Heart left ventricle (tissue), 16 donors: Measurements from ENCODE around the gene PALD1. TPM values are rescaled to one million over a fixed set of nuclear protein-coding genes. Genes with fewer than 3 reads are reported as not detected.

Experiments
- ATAC-seq, 4 donors: fragments of 200-7000 bp; cut with Tn5 transposase; one replicate each; pipeline ENCODE4 v1.9.1; 2020 to 2022; ENCODE audit warnings: moderate library complexity in 4 of 4, mild to moderate bottlenecking in 3 of 4, moderate number of reproducible peaks in 1 of 4
- DNase-seq, 5 donors: peaks; one replicate each; pipeline ENCODE4 v3.0.0-alpha.2; 2020
- H3K27ac ChIP-seq, 12 donors: fragments of 200-600 bp; sonication (generic) in 4 of 12; one replicate each; pipeline versions ENCODE4 v1.5.0 to v1.8.0; 2016 to 2022; ENCODE audit warnings: mild to moderate bottlenecking in 2 of 12
- H3K27me3 ChIP-seq, 9 donors: fragments of 200-600 bp; sonication (generic) in 2 of 9; one replicate each; pipeline versions ENCODE4 v1.5.1 to v1.8.0; 2016 to 2022; ENCODE audit warnings: mild to moderate bottlenecking in 3 of 9
- H3K36me3 ChIP-seq, 9 donors: fragments of 200-600 bp; sonication (generic) in 2 of 9; one replicate each; pipeline versions ENCODE4 v1.5.0 to v1.8.0; 2018 to 2022; ENCODE audit warnings: mild to moderate bottlenecking in 2 of 9
- H3K4me1 ChIP-seq, 12 donors: fragments of 200-600 bp; sonication (generic) in 4 of 12; one replicate each; pipeline versions ENCODE4 v1.5.0 to v1.8.0; 2016 to 2022; ENCODE audit warnings: mild to moderate bottlenecking in 3 of 12
- H3K4me3 ChIP-seq, 12 donors: fragments of 200-600 bp; sonication (generic) in 4 of 12; one replicate each; pipeline versions ENCODE4 v1.5.0 to v1.8.0; 2017 to 2022; ENCODE audit warnings: mild to moderate bottlenecking in 9 of 12, moderate library complexity in 4 of 12
- H3K9me3 ChIP-seq, 12 donors: fragments of 200-600 bp; sonication (generic) in 4 of 12; one replicate each; pipeline versions ENCODE4 v1.5.0 to v1.8.0; 2016 to 2022; ENCODE audit warnings: mild to moderate bottlenecking in 1 of 12
- POLR2A ChIP-seq, 2 donors: fragments of 450-650 bp; IDR thresholded peaks; one replicate each; pipeline ENCODE4 v1.6.1; 2017; ENCODE audit warnings: antibody characterized with exemption in 2 of 2, mild to moderate bottlenecking in 2 of 2, moderate library complexity in 2 of 2
- WGBS, 4 donors: extraction: QIAGEN DNeasy Blood & Tissue Kit in 2 of 4; methylation state at CpG; one replicate each; pipeline versions ENCODE4 v1.1.5 to v1.1.7; 2013 to 2018; 5-methylcytosine and 5-hydroxymethylcytosine counted together
- intact Hi-C, 10 donors: fragments of 100-400 bp; cut with DNase I; formaldehyde crosslinking; loops; one replicate each; pipeline versions ENCODE4 v1.11.1 to v1.14.2; 2022
- polyA plus RNA-seq, 2 donors: library from polyadenylated mRNA; stranded (reverse); fragments of 200-250 nt; gene quantifications; one replicate each; pipeline ENCODE4 v1.2.3, GENCODE V29; 2013
- total RNA-seq, 9 donors: library from RNA; depleted of rRNA in 2 of 9; stranded (reverse); fragments of >200 nt in 2 of 9; fragmentation: NEBNext Ultra II Directional in 3 of 9; extraction: Animal tissue kit (Norgen Biotek cat#: 25700) in 3 of 9; gene quantifications; one replicate each; pipeline versions ENCODE4 v1.1.0 to v1.2.4, GENCODE V29; 2016 to 2023
- TF ChIP-seq, protein P1 (sequence below), 12 donors: fragments of 200-600 bp; sonication (generic) in 4 of 12; IDR thresholded peaks; one replicate each; pipeline versions ENCODE4 v1.5.0 to v1.8.0; 2018 to 2022; ENCODE audit warnings: antibody characterized with exemption in 12 of 12, mild to moderate bottlenecking in 5 of 12
- donor health status: ischemic (EF 13 %, LVEDD 7.1; RV severe dilation, severe dysfunction).
- donor health status: healthy with polysubstance abuse.
- donor health status: DM: no; HTN: yes; CAD: no.
- donor health status: DM: no; HTN: no; CAD: no.
- donor health status: ischemic (EF 25% LVEDD 6.9; RV normal size, moderate dysfunction).
- donor health status: ischemic (EF 25% LVEDD 5.7; RV mildly dilated, moderate dysfunction).
- donor health status: healthy.
- donor health status: DM: yes; HTN: yes; CAD: no.
- donor health status: ischemic (EF 35%, LVEDD 5.7; RV mildly dilated, moderate dysfunction).
- donor health status: nonischemic (EF 11% LVEDD 7.7; RV severe dilation, severe dysfunction).
- donor health status: DM: yes; HTN: yes; CAD: no.
- donor health status: PGD.
- donor health status: ischemic (EF 29% LVEDD 5.4; RV normal size, mild dysfunction).
- donor health status: nonischemic (EF 23%, LVEDD 6.1; RV moderate dilation, normal function).

PALD1 gene
- total and polyA plus RNA-seq, 11 donors: 2.7 to 12.3 (median 5.5) TPM

DNA sequence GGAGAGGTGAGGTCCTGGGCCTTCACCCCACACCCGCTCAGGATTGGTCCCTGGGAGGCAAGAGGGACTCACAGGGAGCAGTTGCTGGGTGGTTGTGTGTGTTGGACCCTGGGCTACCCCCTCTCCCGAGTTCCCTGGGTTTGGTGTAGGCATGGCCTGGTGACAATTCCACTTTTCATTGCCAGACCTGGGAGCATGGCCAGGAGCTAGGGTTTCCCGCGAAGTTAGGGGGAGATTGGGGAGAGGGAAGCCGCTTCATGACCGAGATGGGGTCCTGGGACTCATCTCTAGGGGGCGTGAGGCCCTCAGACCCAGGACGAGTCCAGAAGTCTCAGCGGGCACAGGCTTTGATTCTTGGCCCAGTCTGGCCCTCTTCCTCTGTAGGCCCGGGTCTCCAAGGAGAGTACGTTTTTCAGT lies 606 bp downstream of the PALD1 start:
- Histone ChIP-seq H3K4me3 (peak overlapping the region; percentile 56 to 84 (median 66)), H3K9me3 (no peaks in the 10 kb centered on the region), H3K4me1 (peaks cover 12 to 70% (median 59%) of the 10 kb centered on the region in 12 donors), H3K36me3 (no peaks in the 10 kb centered on the region), H3K27me3 (peaks cover 0 to 2% (median 0%) of the 10 kb centered on the region in 9 donors), H3K27ac (peak overlapping the region; percentile 61 to 89 (median 76))
- 44 to 70% (median 50%) methylated on average over 9 to 11 of the region's 11 CpGs for WGBS, 4 donors
- DNase-seq (peak in 1 of 5 donors; percentile 22), ATAC-seq (no peak)
- intact Hi-C loops: loop anchor here in 3 of 10 donors (2.0 to 10.0 kb wide), 3 partner anchors 22 to 406 kb away; partner anchors contain the start of gene PCBD1 (in 1 of the 3)
- no peak for TF ChIP-seq POLR2A (IDR thresholded peaks at IDR 0.05)
- TF ChIP-seq, protein P1, sequence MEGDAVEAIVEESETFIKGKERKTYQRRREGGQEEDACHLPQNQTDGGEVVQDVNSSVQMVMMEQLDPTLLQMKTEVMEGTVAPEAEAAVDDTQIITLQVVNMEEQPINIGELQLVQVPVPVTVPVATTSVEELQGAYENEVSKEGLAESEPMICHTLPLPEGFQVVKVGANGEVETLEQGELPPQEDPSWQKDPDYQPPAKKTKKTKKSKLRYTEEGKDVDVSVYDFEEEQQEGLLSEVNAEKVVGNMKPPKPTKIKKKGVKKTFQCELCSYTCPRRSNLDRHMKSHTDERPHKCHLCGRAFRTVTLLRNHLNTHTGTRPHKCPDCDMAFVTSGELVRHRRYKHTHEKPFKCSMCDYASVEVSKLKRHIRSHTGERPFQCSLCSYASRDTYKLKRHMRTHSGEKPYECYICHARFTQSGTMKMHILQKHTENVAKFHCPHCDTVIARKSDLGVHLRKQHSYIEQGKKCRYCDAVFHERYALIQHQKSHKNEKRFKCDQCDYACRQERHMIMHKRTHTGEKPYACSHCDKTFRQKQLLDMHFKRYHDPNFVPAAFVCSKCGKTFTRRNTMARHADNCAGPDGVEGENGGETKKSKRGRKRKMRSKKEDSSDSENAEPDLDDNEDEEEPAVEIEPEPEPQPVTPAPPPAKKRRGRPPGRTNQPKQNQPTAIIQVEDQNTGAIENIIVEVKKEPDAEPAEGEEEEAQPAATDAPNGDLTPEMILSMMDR (IDR thresholded peaks at IDR 0.05): peak in 1 of 12 donors; percentile 10

DNA sequence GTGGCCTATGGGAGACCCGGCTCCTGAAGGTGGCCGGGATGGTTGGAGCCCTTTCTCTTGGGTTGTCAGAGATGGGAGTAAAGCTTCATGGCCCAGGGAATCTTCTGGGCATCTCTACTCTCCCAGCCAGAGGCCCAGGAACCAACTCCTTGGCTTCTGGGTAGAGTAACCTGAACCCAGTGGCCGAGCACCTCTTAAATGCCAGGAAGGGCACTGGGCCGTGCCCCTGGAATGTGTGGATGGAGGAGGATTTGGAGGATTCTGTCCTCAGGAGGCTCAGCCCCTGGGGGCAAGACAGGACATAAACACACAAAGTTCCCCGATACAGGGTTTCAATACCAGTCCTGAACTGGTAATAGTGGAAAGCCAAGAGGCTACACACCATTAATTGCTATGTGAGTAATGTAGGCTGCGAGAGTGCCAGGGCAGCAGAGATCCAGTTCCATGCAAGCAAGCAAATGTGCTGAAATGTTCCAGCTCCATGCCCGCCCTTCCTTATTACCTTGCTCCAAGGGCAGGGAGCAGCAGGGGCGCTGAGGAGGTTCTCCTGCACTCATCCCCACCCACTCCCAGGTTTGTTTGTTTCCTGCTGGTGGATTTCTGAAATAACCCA lies 1.2 kb downstream of the PALD1 start:
- H3K4me3 ChIP-seq: peak overlapping the region in 11 of 12 donors; percentile 56 to 84 (median 70)
- H3K4me1 ChIP-seq: peaks cover 12 to 73% (median 61%) of the 10 kb centered on the region in 12 donors
- TF ChIP-seq, protein P1 (IDR thresholded peaks at IDR 0.05): no peak
- TF ChIP-seq POLR2A (IDR thresholded peaks at IDR 0.05): no peak
- ATAC-seq (peak in 3 of 4 donors; percentile 1 to 21 (median 13)), DNase-seq (peak in 2 of 5 donors; percentile 34 to 51)
- peak overlapping the region; percentile 61 to 89 (median 76) for H3K27ac ChIP-seq
- no peaks in the 10 kb centered on the region for H3K36me3 ChIP-seq
- H3K27me3 ChIP-seq: peaks cover 0 to 2% (median 0%) of the 10 kb centered on the region in 9 donors
- intact Hi-C loops: loop anchor here in 3 of 10 donors (2.0 to 10.0 kb wide), 3 partner anchors 21 to 405 kb away; partner anchors contain the start of gene PCBD1 (in 1 of the 3)
- 50 to 59% (median 54%) methylated on average over 7 to 8 of the region's 8 CpGs for WGBS, 4 donors
- no peaks in the 10 kb centered on the region for H3K9me3 ChIP-seq

- DNase-seq (peak in 1 of 5 donors; percentile 35), ATAC-seq (no peak)
- Histone ChIP-seq H3K36me3 (no peaks in the 10 kb centered on the region), H3K4me3 (peak overlapping the region in 9 of 12 donors; percentile 57 to 84 (median 71)), H3K27ac (peak overlapping the region in 11 of 12 donors; percentile 61 to 89 (median 77)), H3K9me3 (no peaks in the 10 kb centered on the region), H3K27me3 (peaks cover 0 to 2% (median 0%) of the 10 kb centered on the region in 9 donors), H3K4me1 (peaks cover 12 to 73% (median 61%) of the 10 kb centered on the region in 12 donors)
- TF ChIP-seq, protein P1 (IDR thresholded peaks at IDR 0.05): no peak
- no peak for TF ChIP-seq POLR2A (IDR thresholded peaks at IDR 0.05)
- WGBS, 4 donors: 41 to 55% (median 47%) methylated on average over 5 to 9 of the region's 9 CpGs
- intact Hi-C loops: no loop called here
Measured at GRCh38 chr10:70480239-70480861, 1.8 kb downstream of the PALD1 start.

- DNase-seq: peak in 1 of 5 donors; percentile 26
- peaks cover 0 to 6% (median 0%) of the 10 kb centered on the region in 9 donors for H3K36me3 ChIP-seq
- no peaks in the 10 kb centered on the region for H3K27me3 ChIP-seq
- H3K4me3 ChIP-seq: peak overlapping the region in 4 of 12 donors; percentile 57 to 84 (median 68)
- ATAC-seq: no peak
- no peak for TF ChIP-seq POLR2A (IDR thresholded peaks at IDR 0.05)
- TF ChIP-seq, protein P1 (IDR thresholded peaks at IDR 0.05): no peak
- H3K9me3 ChIP-seq: no peaks in the 10 kb centered on the region
- 63 to 73% (median 71%) methylated on average over 4 to 9 of the region's 9 CpGs for WGBS, 4 donors
- H3K4me1 ChIP-seq: peaks cover 12 to 73% (median 61%) of the 10 kb centered on the region in 12 donors
- peak overlapping the region in 9 of 12 donors; percentile 12 to 89 (median 74) for H3K27ac ChIP-seq
- intact Hi-C loops: no loop called here
Measured at GRCh38 chr10:70481105-70481504, 2.5 kb downstream of the PALD1 start.
